Prostate gland (tissue), 2 donors: ENCODE measurements around the gene C12orf60. TPM values are rescaled to one million over a fixed set of nuclear protein-coding genes. Genes with fewer than 3 reads are reported as not detected.

ENCODE experiments used
- DNase-seq: peaks from one replicate; pipeline ENCODE4 v3.0.0-alpha.2; 2019; ENCODE audit warnings: low spot score
- H3K27ac ChIP-seq, 2 donors: fragments of 200-600 bp; sonication (generic); 2 replicates each; pipeline ENCODE4 v1.5.1; 2017 to 2019
- H3K27me3 ChIP-seq: fragments of 200-600 bp; sonication (generic); replicated peaks from 2 replicates; pipeline ENCODE4 v1.5.1; 2019; ENCODE audit not compliant: insufficient read depth
- H3K36me3 ChIP-seq, 2 donors: fragments of 200-600 bp; sonication (generic); 1 replicate in 1 of 2; 2 replicates in 1 of 2; pipeline versions ENCODE4 v1.5.1 to v1.8.1; 2017 to 2019
- H3K4me1 ChIP-seq: fragments of 200-600 bp; sonication (generic); replicated peaks from 2 replicates; pipeline ENCODE4 v1.5.1; 2019
- H3K4me3 ChIP-seq, 2 donors: fragments of 200-600 bp; sonication (generic); 2 replicates each; pipeline ENCODE4 v1.5.1; 2017 to 2019
- H3K9me3 ChIP-seq: fragments of 200-600 bp; sonication (generic); 2 replicates; pipeline ENCODE4 v1.5.1; 2017
- POLR2A ChIP-seq: fragments of 450-650 bp; IDR thresholded peaks from one replicate; pipeline ENCODE4 v1.6.1; 2016; ENCODE audit warnings: antibody characterized with exemption, mild to moderate bottlenecking
- POLR2AphosphoS5 ChIP-seq: sonication (generic); formaldehyde crosslinking; IDR thresholded peaks from one replicate; pipeline ENCODE4 v1.6.1; 2017; ENCODE audit warnings: antibody characterized with exemption
- WGBS: methylation state at CpG from one replicate; pipeline ENCODE4 v1.1.5; 2018; 5-methylcytosine and 5-hydroxymethylcytosine counted together
- intact Hi-C: fragments of 100-400 bp; cut with DNase I; formaldehyde crosslinking; loops from one replicate; pipeline ENCODE4 v1.14.2; 2022
- total RNA-seq, 2 donors: library from RNA; depleted of rRNA; stranded (reverse); fragments of >200 nt; gene quantifications; one replicate each; pipeline ENCODE4 v1.1.0, GENCODE V29; 2016
- TF ChIP-seq, protein P1 (sequence below), 4 experiments: fragments of 200-600 bp in 2 of 4; fragments of 450-650 bp in 2 of 4; sonication (generic) in 2 of 4; IDR thresholded peaks; 1 replicate in 3 of 4; 2 replicates in 1 of 4; pipeline ENCODE4 v1.5.1; 2016 to 2019; ENCODE audit warnings: antibody characterized with exemption in 4 of 4, mild to moderate bottlenecking in 2 of 4, moderate library complexity in 2 of 4

Gene C12orf60
- total RNA-seq, 2 donors from 2014 or later, result 2.0 to 2.6 TPM

DNA sequence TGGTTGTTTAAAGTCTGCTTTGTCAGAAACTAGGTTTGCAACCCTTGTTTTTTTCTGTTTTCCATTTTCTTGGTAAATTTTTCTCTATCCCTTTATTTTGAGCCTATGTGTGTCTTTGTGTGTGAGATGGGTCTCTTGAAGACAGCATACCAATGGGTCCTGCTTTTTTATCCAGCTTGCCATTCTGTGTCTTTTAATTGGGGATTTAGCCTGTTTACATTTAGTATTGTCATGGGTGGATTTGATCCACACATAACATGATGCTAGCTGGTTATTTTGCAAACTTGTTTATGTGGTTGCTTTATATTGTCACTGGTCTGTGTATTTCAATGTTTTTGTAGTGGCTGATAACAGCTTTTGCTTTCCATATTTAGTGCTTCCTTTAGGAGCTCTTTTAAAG is 57.0 kb downstream of the C12orf60 start:
- Histone ChIP-seq H3K9me3 (no peaks in the 10 kb centered on the region), H3K4me1 (no peaks in the 10 kb centered on the region), H3K27ac (no peak overlapping the region), H3K4me3 (no peak overlapping the region), H3K36me3 (no peaks in the 10 kb centered on the region), H3K27me3 (no peaks in the 10 kb centered on the region)
- TF ChIP-seq, protein P1, sequence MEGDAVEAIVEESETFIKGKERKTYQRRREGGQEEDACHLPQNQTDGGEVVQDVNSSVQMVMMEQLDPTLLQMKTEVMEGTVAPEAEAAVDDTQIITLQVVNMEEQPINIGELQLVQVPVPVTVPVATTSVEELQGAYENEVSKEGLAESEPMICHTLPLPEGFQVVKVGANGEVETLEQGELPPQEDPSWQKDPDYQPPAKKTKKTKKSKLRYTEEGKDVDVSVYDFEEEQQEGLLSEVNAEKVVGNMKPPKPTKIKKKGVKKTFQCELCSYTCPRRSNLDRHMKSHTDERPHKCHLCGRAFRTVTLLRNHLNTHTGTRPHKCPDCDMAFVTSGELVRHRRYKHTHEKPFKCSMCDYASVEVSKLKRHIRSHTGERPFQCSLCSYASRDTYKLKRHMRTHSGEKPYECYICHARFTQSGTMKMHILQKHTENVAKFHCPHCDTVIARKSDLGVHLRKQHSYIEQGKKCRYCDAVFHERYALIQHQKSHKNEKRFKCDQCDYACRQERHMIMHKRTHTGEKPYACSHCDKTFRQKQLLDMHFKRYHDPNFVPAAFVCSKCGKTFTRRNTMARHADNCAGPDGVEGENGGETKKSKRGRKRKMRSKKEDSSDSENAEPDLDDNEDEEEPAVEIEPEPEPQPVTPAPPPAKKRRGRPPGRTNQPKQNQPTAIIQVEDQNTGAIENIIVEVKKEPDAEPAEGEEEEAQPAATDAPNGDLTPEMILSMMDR (IDR thresholded peaks at IDR 0.05), result no peak
- no peak for TF ChIP-seq POLR2AphosphoS5
- no peak for TF ChIP-seq POLR2A
- intact Hi-C loops, result no loop called here
- no peak for DNase-seq

DNA sequence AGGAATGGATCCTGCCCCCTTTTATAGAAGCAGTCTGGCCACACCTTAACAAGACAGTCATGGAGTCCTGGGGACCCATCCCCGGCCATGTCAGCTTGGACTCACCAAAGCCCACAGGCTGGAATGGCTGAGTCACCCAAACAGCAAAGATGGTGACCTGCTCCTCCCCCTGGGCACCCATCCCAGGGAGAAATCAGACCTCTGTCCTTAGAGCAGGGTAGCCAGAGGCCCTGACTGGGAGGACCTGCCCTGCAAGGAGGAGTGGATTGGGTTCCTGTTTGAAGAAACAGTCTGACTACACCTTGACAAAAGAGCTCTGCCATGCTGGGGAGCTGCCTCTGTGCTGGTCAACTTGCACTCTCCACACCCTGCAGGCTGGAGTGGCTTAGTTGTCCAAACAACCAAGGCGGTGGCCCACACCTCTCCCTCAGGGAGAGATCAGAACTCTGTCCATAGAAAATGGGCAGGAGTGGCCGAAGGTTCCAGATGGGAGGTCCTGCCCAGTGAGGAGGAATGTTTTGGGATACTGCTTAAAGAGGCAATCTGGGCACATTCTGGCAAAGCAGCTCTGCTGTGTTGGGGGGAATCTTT is 65.5 kb downstream of the C12orf60 start:
- no peak overlapping the region for H3K27ac ChIP-seq
- H3K4me1 ChIP-seq, result no peaks in the 10 kb centered on the region
- H3K9me3 ChIP-seq, result no peaks in the 10 kb centered on the region
- no peak for TF ChIP-seq POLR2A
- TF ChIP-seq, protein P1 (IDR thresholded peaks at IDR 0.05), result no peak
- DNase-seq, result no peak
- no peak overlapping the region for H3K4me3 ChIP-seq
- intact Hi-C loops, result no loop called here
- 100% methylated on average over 3 of the region's 3 CpGs for WGBS
- H3K27me3 ChIP-seq, result no peaks in the 10 kb centered on the region
- H3K36me3 ChIP-seq, result no peaks in the 10 kb centered on the region

DNA sequence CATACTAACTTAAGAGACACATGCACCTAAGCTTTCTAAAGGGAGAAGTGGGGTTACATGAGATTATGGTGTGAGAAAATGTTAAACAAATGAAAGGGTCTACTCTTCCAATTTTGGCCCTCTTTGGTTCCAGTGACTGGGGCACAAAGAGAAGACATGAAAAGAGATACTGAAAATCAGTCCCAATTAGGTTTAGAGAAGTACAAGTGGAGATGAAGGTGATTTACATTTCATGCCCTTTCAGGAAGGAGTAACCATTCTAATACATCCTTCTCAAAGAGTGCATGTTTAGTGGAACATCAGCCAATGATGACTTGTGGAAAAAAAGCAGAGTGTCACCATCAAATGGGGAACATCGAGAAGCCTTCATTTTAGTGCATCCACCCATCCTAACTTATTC is 67.8 kb downstream of the C12orf60 start:
- Histone ChIP-seq H3K36me3 (no peaks in the 10 kb centered on the region), H3K27me3 (no peaks in the 10 kb centered on the region), H3K9me3 (no peaks in the 10 kb centered on the region), H3K27ac (no peak overlapping the region), H3K4me3 (no peak overlapping the region), H3K4me1 (no peaks in the 10 kb centered on the region)
- TF ChIP-seq POLR2AphosphoS5 (no peak), POLR2A (no peak)
- TF ChIP-seq, protein P1 (IDR thresholded peaks at IDR 0.05), result no peak
- intact Hi-C loops, result no loop called here
- 100% methylated on average over 1 of the region's 1 CpG for WGBS
- no peak for DNase-seq

DNA sequence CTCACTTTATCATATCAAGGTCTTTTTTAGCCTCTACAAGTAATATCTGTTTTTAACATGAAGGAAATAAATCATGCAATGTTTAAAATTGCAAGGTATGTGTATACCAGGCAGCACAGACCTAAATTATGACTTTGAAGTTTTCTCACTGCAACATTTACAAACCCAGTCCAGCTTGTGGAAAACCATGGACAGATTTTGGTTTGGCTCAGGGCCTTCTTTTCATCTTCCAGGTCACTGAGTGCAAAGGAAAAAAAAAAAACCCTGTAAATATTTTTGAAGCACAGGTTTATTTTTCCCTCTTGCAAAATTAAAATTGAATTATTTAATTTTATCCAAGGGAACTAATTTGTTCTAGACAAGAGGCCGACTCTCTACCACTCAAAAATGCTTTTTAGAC is 68.4 kb downstream of the C12orf60 start:
- no peaks in the 10 kb centered on the region for H3K36me3 ChIP-seq
- DNase-seq, result no peak
- no peaks in the 10 kb centered on the region for H3K4me1 ChIP-seq
- H3K9me3 ChIP-seq, result no peaks in the 10 kb centered on the region
- no peak overlapping the region for H3K27ac ChIP-seq
- H3K4me3 ChIP-seq, result no peak overlapping the region
- WGBS, result 86% methylated on average over 1 of the region's 1 CpG
- intact Hi-C loops, result no loop called here
- no peaks in the 10 kb centered on the region for H3K27me3 ChIP-seq
- TF ChIP-seq POLR2A (no peak), POLR2AphosphoS5 (no peak)
- TF ChIP-seq, protein P1 (IDR thresholded peaks at IDR 0.05), result no peak

DNA sequence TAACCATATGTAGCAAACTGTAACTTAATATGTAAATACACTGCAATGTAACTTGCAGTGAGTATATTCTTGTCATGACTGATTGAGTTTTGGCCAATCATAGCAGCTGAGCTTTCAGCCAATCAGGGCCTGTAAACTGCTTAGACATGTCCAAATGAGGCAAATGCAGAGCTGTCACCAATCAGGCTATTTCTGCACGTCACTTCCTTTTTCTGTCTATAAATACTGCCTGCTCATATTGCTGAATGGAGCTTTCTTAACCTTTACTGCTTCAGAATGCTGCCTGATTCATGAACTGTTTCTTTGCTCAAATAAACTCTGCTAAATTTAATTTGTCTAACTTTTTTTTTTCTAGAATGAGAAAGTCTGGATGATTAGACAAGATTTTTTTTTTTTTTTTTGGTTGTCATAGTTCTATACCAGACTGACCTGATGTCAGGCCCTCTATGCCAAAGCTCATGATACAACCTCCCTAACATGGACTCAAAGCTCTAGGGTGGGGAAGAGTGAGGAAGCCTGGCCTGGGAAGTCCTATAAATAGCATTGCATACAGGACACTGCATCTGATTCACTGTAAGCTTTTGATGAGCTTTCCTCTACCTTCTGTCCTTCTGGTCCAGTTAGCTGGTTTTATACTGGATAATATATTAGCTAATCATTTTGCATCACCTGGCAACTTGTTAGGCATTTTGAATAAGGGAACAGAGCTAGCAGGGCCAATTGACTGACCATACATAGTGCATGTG is 70.1 kb downstream of the C12orf60 start:
- H3K4me1 ChIP-seq, result no peaks in the 10 kb centered on the region
- WGBS, result 62% methylated on average over 1 of the region's 1 CpG
- TF ChIP-seq POLR2AphosphoS5 (no peak), POLR2A (no peak)
- TF ChIP-seq, protein P1 (IDR thresholded peaks at IDR 0.05), result no peak
- no peak overlapping the region for H3K4me3 ChIP-seq
- H3K36me3 ChIP-seq, result no peaks in the 10 kb centered on the region
- DNase-seq, result no peak
- H3K27ac ChIP-seq, result no peak overlapping the region
- H3K9me3 ChIP-seq, result no peaks in the 10 kb centered on the region
- intact Hi-C loops, result no loop called here
- H3K27me3 ChIP-seq, result no peaks in the 10 kb centered on the region
